G401.6 (cell line): ENCODE results near the gene ZNF394.

Experiments
- FAIRE-seq: peaks from 2 replicates; lab custom pipeline; 2012; peaks lifted over from hg19 to GRCh38; lab: Jason Lieb, UNC

ZNF394 gene

DNA sequence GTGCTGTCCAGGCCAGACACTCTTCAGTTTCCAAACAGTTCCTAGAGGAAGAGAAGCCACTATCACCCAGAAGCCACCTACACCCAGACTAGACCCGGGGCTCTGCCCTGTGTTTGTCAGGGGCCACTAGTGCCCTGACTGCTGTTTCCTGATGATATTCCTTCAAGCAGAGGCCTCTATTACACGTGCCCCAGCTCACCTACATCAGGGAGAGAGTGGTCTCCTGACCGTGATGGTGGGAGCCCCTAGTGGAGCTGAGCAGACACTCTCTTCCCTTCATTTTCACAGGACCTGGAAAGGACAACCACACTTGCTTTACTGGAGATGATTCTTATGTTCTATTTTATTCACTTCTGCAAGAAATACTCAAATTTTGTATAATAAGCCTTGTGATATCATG lies 9.2 kb downstream of the ZNF394 start:
- FAIRE-seq = no peak

DNA sequence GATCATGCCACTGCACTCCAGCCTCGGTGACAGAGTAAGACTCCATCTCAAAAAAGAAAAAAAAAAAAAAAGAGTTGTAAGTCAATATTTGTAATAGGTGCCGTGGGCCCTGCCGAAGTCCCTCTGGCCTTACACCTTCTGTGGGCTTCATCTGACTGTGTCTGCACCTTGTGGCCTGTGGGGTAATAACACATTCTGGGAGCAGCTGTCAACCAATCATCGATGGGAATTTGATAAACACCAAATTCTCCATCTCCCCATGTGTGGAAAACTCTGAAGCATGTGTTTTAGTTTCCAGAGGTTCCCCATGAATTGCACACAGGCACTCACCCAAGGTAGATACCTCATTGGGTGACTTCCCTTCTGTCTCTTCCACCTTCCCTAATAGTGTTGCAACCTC lies 10.8 kb downstream of the ZNF394 start:
- no peak for FAIRE-seq

DNA sequence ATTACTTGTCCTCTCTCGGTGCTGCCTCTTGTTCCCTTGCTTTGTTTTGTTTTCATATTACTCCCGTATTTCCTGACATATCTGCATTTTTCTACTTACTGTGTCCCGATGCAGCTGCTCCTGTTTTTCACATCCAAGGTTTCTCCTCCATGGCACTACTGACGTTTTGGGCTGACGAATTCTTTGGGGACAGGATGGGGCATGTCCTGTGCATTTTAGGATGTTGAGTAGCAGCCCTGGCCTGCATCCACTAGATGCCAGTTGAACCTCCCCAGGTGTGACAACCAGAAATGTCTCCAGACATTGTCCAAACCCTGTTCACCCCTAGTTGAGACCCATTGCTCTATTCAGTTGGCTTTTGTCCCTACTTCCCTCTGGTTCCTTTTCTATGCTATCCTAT lies 15.0 kb downstream of the ZNF394 start:
- FAIRE-seq = no peak

DNA sequence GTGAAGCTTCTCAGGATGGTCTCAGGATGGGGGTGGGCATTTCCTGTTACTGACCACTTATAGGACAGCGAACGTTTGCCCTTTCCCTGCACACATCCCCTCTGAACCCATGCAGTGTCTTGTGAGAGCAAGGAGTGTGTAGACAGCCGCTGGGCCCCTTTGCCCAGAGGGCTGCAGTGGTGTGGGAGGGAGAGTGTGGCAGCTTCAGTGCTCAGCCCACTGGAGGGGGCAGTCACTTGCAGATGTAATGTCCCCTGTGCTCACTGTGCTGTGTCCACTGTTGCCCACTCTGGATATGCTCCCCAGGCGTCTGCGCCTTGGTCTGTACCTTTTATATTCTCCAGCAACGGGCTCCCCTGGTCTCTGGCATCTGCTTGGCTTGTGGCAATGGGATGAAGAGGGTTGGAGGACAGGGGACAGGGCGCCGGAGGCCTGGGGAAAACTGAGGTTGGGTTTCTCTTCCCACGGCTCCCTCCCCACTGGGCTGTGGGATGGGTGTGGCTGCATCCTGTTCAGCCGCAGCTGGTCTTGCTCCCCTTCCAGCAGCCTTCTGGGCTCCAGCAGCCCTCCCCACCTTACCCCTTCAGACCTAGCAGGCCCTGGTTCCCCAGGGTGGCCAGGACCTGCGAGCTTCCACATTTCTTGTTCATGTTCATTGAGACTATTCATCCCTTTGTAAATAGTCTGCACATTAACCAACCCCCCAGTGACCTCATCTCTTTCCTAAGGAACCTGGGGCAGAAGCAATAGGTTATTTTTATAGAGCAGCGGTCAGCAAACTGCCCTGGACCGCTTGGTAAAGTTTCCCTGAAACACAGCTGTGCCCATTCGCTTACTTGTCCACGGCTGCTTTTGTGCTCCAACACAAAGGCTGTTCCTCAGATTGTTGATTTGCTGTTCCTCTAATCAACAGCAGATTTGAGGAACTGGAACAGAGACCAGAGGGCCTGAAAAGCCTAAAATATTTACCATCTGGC lies 21.3 kb downstream of the ZNF394 start:
- no peak for FAIRE-seq

DNA sequence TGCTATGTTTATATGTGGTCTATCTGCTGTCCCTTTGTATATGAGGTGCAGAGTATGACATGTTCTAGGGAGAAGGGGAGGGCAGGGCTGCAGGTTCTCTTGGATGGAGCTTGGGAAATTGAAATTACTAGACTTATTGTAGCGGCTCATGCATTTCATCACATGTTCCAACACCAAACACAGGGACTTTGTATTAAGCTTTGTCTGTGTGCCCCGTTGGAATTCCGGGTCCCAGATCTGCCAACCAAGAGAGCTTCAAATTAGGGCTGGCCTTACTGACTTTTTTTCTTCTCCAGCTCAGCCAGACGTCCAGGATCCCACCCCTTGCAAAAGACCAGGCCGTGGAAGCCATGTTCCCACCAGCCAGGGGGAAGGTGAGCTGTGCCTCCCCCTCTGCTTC lies 24.0 kb downstream of the ZNF394 start:
- no peak for FAIRE-seq

DNA sequence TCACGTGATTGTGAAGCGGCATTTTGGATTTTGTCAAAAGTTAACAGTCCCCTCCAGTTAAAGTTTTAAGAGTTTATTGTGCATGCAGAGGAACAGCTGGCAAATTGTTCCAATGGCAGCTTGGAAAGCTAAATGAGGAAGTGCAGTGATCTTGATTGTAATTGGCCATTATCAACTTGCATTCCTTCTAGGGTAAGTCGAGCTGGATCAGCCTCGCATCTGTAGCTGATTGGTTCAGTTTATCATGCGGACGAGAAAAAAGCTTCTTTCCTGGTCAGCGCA lies 26.8 kb downstream of the ZNF394 start:
- FAIRE-seq = no peak

DNA sequence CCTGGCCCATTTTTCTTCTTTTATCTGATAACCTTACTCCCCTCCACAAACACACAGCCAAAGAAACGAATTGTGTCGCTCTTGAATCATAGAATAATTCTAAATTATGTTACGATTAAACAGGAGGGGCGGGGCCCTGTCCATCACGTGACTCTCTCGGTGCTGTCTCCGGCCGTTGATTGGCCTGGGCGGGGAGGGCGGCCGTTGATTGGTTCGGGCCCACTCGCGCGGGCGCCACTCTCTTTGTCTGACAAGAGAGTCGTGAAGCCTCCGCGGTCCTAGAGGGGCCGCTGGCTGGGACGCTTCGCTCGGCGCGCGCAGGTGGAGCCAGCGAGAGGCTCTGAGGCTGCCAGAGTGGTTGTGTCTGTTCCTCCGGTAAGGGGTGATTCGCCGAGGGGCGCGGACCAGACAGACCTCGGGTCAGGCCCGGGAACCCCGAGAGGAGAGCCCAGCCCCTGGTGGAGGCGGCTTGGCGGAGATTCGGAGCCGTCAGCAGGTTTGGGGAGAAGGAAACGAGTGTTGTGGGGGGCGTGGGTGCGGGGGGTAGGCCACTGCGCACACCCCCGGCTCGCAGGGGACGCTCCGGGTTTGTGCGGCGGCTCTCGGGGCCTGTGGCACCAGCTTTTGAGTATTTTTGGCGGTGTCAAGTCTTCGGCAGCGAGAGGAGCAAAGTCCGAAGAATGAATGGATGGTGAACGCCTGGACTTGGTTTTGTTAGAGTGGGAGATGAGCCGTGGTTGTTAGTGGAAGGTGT lies 27.3 kb downstream of the ZNF394 start, which contains the start of gene ZNF789:
Gene ZNF789 (plus strand): TSS at position 330 of the 754 bp plus-strand sequence. CDS start 3,567 bp downstream, outside the sequence.
- FAIRE-seq = peak; percentile 99

DNA sequence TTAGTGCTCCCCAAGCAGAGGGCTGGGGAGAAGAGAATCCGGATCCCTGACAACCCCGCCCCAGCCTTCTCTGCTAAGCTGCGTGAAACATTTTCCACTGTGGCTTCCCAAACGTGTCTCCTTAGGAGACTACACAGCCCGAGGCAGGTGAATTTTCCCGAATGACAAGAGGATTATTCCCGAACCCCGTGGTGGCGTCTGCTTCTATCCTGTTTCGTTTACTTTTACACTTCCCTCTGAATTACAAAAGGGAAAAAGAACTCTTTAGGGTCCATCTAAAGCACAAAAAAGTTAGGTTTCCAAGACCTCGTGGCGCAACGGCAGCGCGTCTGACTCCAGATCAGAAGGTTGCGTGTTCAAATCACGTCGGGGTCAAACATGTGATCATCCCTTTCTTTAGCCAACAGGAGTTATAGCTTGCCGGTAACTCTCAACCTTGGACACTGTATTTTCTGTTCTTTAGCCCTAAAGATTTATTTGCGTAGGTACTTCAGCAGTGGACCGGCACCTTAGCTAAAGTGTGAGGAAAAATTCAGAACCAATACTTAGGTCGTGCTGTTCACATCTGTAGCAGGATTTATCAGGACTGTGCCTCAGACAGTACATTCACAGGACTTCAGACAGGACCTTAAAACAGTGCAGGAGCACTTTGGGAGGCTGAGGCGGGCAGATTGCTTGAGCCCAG lies 30.6 kb downstream of the ZNF394 start:
- FAIRE-seq = peak; percentile 99

DNA sequence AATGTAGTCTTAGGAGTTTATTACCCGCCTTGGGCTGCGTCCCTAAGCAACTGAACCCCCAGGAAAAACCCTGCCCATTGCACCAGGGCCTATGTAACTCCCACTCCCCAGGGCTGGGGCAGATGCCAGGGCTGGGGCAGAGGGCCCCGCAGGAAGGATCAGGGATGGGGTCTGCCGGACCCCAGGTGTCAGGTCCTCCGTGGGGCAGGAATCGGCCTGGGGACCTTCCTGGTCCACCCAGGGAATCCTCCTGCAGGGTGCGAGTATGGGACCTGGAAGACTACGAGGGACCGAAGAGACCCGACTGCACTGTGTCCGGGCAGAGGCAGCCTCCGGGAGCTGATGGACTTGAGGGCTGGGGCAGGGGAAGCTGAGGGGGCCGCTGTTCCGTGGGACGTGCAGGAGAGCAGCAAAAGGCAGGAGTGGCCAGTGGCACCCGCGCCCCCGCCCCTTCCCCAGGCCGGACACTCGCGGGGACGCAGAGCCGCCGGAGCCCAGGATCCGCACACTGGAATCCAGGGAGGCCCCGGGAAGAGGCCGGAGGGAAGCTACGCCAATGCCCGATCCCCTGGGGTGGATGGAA lies 31.7 kb downstream of the ZNF394 start:
- FAIRE-seq = no peak

DNA sequence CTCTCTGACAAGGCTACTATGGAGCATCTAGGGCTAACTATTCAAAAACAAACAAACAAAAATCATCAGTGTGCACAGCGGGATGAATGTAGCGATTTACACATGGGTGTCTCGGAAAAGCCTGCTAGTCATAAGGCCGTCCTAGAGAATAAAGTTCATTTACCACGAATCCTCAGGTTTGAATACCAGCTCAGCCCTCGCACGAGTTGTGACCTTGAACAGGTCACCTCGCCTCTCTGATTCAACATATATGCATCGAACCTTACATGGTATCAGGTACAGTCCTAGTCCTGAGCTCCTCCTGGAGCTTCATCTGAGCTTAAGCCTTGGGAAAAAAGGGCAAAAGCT lies 34.7 kb downstream of the ZNF394 start:
- no peak for FAIRE-seq

DNA sequence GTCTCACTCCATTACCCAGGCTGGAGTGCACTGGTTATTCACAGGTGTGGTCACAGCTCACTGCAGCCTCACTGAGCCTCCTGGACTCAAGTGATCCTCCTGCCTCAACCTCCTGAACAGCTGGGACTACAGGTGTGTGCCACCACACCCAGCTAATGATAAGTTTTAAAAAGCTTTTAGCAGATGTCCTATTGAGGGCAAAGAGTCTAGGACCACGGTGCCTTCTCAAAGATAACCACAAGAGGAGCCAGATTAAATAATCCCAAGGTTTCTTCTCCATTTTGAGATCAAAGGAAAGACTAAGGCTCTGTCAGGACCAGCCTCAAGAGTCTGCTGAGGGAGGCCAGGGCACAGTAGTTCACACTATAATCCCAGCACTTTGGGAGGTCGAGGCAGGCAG lies 38.9 kb downstream of the ZNF394 start:
- no peak for FAIRE-seq

DNA sequence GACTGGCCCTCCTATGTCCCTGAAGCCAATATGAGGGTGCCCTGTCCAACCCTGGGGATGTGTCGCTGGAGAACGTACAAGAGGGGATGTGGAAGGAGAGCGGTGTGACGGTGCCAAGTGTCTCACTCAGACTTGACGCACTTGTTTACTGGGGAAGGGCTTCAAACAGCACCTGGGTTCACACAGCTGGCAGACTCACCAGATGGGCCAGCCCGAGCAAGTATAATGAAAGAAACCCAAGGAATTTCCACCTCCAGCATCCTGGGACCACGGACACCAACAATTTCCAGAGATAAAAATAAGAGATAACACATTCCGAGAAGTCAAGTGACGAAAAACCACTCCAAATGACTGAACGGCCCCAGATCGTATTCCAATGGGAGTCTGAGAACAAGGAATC lies 39.4 kb downstream of the ZNF394 start:
- no peak for FAIRE-seq

DNA sequence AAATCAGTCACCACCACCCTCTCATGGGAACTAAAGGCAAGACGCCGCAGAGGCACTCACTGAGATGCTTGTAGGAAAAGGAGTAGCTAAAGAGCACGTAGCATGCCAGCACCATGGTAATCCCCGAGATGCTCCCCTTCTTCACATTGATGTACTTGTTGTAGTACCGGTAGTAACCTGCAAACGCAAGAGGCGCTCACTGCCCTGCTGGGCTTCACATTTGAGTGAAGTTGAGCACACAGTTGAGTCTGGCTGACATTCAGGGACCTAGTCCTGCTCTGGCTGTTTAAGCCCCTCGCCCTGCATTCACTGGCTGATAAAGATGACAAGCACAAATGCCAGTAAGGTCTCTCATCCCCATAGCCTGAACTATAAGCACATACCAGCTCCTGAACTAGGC lies 41.0 kb downstream of the ZNF394 start:
- no peak for FAIRE-seq

DNA sequence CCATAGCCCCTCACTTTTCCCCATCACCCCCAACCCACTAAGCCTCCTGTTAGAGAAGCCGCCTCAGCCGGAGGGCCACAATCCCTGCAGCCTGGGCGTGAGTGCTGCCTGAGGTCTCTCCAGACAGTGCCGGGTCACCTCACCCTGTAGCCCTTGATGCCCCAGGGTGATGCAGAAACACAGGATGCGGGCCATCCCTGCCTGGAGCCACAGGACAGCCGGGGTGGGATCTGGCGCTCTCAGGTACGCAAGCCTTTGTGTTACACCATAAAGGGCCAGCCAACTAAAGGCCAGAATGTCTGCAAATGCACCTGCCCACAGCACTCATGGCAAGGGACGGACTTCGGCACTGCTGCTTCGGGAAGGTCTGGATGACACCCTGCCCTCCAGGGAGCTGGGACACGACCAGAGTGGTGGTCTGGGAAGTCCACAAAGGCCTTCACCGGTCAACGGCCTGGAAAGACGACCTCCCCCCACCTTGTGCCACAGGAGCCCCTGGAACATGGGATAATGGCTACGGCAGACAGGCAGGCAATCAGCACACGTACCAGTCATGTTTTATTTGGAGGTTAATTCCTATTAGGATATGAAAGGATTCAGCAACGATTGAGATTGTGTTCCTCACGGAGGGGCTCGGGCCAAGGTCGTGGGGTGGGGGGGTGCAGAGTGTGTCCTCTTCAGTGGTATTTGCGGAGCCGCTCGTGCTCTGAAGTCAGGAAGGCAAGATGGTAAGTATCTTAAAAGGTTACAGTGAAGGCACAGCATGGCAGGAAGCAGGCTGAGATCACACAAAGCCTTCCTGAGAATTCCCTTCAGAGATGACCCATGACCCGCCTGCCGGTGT lies 42.2 kb downstream of the ZNF394 start:
- FAIRE-seq = no peak

DNA sequence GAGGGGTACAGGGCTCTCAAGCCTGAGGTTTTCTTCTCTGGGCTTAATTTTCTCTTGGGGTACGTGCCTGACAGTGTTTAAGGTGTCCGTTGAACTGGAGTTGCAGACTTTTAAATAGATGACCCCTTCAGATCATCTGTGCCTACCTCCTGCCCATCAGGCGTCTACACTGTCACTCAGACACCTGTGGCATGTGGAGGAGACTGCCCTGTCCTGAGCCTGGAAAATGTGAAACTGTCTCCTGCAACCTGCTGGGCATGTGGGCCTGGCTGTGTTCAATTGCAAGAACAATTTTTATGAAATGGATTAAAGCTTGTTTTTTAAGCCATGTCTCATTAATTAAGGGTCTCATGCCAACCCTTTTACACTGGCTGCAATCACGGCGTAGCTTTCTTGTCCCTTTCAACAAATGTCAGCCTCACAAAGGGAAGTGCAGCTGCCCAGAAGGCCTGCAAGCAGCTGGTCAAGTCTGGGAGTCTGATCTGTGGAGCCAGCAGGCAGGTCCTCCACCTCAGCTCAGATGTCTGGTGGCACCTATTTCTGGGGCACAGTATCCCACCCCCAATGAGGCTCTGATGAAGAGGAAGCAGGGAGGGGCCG lies 42.9 kb downstream of the ZNF394 start:
- no peak for FAIRE-seq

DNA sequence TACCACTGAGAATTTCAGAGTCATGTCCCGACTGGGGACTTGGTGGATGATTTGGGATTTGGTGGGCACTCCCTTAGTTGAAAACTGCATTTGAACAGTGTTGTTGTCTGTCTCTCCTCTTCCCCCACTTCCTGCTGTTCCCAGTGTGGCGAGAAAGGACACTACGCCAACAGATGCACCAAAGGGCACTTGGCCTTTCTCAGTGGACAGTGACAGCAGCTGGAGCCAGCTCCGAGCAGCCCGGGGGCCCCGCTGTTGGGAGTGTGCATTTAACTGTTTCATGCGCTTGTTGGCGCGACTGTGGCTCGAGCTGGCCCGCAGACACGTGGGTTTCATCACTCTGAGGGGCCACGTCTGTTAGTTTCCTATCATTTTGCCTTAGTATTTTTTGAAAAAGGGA lies 43.8 kb downstream of the ZNF394 start:
- FAIRE-seq = no peak

DNA sequence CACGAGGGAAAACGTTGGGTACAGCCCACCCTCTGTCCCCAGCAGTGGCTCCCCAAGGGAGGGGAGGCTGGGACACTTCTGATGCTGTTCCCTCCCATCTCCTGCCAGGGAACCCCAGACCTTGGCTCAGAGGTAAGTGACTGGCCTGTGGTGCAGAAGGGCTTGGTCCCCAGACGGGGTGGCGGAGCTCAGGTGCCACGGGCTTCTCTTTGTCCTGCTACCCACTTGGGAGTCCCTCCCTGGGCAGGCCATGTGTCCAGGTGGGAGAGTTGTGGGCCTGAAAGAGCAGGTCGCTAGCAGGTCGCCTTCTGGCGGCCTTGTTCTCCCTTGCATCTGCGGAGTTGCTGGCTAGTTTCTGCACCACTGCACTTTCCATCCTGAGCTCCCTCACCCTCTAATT lies 44.2 kb downstream of the ZNF394 start:
- FAIRE-seq = no peak

DNA sequence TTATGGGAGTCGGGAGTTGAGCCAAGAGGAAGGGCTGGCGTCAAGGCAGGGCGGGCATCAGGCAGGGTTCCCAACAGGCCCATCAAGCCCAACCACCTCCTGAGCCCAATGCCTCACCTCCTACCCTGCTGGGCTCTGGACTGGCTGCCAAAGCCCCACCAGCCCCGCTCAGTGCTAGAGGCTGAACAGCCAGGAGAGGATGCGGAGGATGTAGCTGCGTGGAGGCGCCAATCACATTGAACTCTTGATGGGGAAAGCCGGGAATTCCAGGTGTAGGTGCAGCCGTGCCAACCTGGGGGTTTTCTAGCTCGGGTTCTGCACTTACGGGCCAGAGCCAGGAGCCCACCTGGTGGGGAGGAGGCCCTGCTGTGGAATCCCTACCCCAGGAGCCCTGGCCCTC lies 47.0 kb downstream of the ZNF394 start:
- no peak for FAIRE-seq

DNA sequence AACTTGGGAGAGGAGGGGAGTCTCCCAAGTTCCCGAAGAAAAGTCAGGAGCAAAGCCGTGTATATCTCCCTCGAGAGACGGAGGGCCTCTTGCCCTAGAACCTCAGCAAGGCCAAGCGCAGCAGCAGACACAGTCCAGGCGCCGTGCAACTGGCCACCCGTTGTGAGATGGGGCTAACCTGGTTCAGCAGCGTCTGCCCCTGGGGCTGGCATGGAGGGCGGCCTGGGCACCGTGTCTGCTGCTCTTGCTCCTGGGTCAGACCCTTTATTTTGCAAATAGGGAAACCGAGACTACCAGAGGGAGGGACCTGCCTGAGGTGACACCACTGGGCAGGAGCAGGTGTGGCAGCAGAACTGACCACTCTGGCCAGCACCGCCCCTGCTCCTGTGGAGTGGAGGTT lies 47.5 kb downstream of the ZNF394 start:
- FAIRE-seq = no peak

DNA sequence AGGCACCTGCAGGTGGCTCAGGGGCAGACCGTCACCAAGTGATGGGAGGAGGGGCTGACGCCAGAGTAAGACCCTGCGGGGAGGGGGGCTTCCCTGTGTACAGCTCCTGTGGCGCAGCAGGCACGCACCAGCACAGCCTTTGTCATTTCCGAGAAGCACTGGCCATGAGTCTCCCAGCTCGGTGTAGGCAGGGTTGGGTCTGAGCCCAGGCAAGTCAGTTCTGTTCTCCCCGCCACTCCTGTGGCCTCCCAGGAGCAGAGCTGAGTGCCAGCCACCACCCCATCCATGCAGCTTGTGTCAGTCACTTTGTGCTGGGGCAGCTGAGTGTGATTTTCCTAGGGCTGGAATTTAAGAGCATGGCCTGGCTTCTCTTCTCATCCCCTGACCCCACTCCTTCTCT lies 48.1 kb downstream of the ZNF394 start:
- FAIRE-seq = no peak

DNA sequence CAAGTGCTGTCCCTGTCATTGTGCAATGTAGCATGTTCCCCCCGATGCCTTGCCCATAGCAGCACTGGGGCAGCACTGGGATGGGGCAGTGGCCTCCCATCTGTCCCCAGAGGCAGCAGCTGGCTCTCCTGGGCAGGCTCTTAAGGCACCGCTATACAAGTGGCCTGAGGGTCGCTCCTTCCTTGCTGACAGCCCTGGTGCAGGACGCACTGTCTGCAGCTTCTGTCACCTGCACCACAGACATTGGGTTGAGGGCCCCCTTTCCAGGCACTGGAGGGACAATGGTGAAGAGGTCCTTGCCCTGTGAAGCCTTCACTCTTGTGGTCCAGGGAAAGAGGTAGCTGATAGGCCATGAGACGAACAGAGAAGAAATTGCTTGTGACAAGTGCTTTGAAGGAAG lies 50.8 kb downstream of the ZNF394 start:
- FAIRE-seq = no peak
